Activated T-cell treated with anti-CD3 and anti-CD28 coated beads, Interleukin-2, amount 50 U/mL, for 4 hours (primary cell): ENCODE data around the gene KIAA1328. TPM values are rescaled to one million over a fixed set of nuclear protein-coding genes. Genes with fewer than 3 reads are reported as not detected.

Source experiments
- ATAC-seq, 2 donors: fragments of 200-7000 bp; cut with Tn5 transposase; one replicate each; pipeline ENCODE4 v1.10.0; 2021
- DNase-seq: peaks from one replicate; pipeline ENCODE4 v3.0.0-alpha.2; 2020
- H3K27me3 Mint-ChIP-seq: one replicate; pipeline ENCODE4 v1.8.0; 2021; ENCODE audit warnings: low read depth, mixed read lengths
- H3K36me3 Mint-ChIP-seq: one replicate; pipeline ENCODE4 v1.8.0; 2022; ENCODE audit warnings: mixed read lengths; ENCODE audit not compliant: insufficient read depth
- H3K4me1 Mint-ChIP-seq: one replicate; pipeline ENCODE4 v1.8.0; 2021; ENCODE audit warnings: low read depth, mixed read lengths
- H3K4me3 Mint-ChIP-seq: one replicate; pipeline ENCODE4 v1.8.0; 2021; ENCODE audit warnings: mild to moderate bottlenecking, moderate library complexity, mixed read lengths
- H3K9me3 Mint-ChIP-seq: one replicate; pipeline ENCODE4 v1.8.0; 2021; ENCODE audit warnings: mixed read lengths
- total RNA-seq, 3 donors: library from RNA; stranded (reverse); gene quantifications; one replicate each; pipeline ENCODE4 v1.2.1, GENCODE V29; 2021

Gene KIAA1328
- total RNA-seq, 3 donors from 2014 or later: 4.3 to 5.2 (median 4.8) TPM

- H3K4me1 Mint-ChIP-seq: no peaks in the 10 kb centered on the region
These were observed 441.2 kb downstream of the KIAA1328 start for GRCh38 chr18:37270038-37270665.

DNA sequence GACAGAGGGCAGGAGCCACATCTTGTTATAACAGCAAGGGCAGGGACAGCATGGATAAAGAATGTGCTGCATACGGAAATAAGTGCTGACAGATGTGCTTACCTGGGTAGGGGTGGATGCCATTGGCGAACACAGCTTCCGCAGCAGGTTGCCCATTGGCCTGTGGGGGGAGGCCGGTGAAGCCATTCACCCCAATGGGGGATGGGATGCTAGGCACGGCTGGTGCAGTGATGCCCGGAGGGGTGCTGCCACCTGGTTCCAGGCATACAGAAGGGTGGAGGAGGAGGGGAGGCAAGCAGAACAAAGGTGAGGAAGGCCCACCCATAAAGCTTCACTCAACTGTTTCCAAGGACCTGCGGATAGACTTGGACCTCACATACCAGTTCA, 441.7 kb downstream of the KIAA1328 start:
- H3K4me1 Mint-ChIP-seq: no peaks in the 10 kb centered on the region
- no peak for DNase-seq
- H3K9me3 Mint-ChIP-seq: peaks cover 13% of the 10 kb centered on the region
- H3K27me3 Mint-ChIP-seq: peaks cover 13% of the 10 kb centered on the region
- no peaks in the 10 kb centered on the region for H3K36me3 Mint-ChIP-seq
- no peak overlapping the region for H3K4me3 Mint-ChIP-seq
- ATAC-seq: no peak

More at GRCh38 chr18:37270038-37270665, 441.2 kb downstream of the KIAA1328 start:
- H3K36me3 Mint-ChIP-seq: no peaks in the 10 kb centered on the region
- H3K4me3 Mint-ChIP-seq: no peak overlapping the region
- H3K9me3 Mint-ChIP-seq: peaks cover 13% of the 10 kb centered on the region
- DNase-seq: no peak
- peaks cover 10% of the 10 kb centered on the region for H3K27me3 Mint-ChIP-seq
- no peak for ATAC-seq

DNA sequence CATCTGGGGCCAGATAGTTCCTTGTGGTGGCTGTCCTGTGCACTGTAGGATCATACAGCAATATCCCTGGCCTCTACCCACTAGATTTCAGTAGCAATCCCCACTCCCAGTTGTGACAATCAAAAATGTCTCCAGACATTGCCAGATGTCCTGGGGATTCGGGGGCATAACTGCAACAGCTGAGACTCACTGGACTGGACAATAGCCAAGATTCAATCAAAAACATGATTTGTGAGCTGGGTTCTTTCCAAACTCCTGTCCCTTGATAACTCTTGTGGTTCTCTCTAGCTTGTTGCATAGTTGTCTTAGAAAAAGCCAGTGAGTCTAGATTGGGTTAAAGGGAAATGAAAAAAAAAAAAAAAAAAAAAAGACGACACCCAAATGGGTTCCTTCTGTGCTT, 443.3 kb downstream of the KIAA1328 start:
- H3K9me3 Mint-ChIP-seq: peaks cover 13% of the 10 kb centered on the region
- no peaks in the 10 kb centered on the region for H3K36me3 Mint-ChIP-seq
- no peak for DNase-seq
- no peaks in the 10 kb centered on the region for H3K4me1 Mint-ChIP-seq
- no peak overlapping the region for H3K4me3 Mint-ChIP-seq
- no peak for ATAC-seq
- H3K27me3 Mint-ChIP-seq: peaks cover 24% of the 10 kb centered on the region

- DNase-seq (no peak), ATAC-seq (no peak)
- Mint-ChIP-seq H3K9me3 (peaks cover 13% of the 10 kb centered on the region), H3K27me3 (peaks cover 25% of the 10 kb centered on the region), H3K4me1 (no peaks in the 10 kb centered on the region), H3K36me3 (no peaks in the 10 kb centered on the region), H3K4me3 (no peak overlapping the region)
These were observed 443.9 kb downstream of the KIAA1328 start for GRCh38 chr18:37272841-37273240.

GRCh38 chr18:37274309-37275236, 445.6 kb downstream of the KIAA1328 start:
- no peak for DNase-seq
- no peak for ATAC-seq
- Mint-ChIP-seq H3K4me1 (no peaks in the 10 kb centered on the region), H3K4me3 (no peak overlapping the region), H3K27me3 (peaks cover 31% of the 10 kb centered on the region), H3K9me3 (peaks cover 13% of the 10 kb centered on the region), H3K36me3 (no peaks in the 10 kb centered on the region)

DNA sequence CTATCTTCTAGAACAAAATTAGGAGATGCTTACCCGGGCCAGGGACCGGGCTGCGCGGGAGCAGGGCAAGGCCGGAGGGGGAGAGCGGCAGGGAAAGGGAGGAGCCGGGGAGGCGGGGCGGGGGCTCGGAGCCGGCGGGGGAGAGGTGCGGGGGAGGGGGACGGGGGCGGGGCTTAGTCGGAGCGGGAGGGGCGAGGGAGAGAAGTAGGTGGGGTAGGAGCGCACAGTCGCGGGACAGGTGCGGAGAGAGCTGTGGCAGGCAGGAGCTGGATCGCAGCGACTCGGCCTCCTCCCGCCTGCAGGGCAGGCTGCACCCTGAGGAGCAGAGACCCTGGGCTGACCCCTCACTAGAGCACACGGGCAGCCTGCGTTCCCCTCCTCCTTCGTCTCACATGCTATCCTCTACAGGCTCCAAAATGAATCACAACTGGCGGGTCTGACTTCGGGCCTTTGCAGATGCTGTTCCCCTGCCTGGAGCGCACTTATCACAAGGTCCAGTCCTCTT, 446.4 kb downstream of the KIAA1328 start:
- Mint-ChIP-seq H3K27me3 (peaks cover 31% of the 10 kb centered on the region), H3K4me3 (no peak overlapping the region), H3K36me3 (no peaks in the 10 kb centered on the region), H3K9me3 (peaks cover 8% of the 10 kb centered on the region), H3K4me1 (no peaks in the 10 kb centered on the region)
- DNase-seq (no peak), ATAC-seq (no peak)

DNA sequence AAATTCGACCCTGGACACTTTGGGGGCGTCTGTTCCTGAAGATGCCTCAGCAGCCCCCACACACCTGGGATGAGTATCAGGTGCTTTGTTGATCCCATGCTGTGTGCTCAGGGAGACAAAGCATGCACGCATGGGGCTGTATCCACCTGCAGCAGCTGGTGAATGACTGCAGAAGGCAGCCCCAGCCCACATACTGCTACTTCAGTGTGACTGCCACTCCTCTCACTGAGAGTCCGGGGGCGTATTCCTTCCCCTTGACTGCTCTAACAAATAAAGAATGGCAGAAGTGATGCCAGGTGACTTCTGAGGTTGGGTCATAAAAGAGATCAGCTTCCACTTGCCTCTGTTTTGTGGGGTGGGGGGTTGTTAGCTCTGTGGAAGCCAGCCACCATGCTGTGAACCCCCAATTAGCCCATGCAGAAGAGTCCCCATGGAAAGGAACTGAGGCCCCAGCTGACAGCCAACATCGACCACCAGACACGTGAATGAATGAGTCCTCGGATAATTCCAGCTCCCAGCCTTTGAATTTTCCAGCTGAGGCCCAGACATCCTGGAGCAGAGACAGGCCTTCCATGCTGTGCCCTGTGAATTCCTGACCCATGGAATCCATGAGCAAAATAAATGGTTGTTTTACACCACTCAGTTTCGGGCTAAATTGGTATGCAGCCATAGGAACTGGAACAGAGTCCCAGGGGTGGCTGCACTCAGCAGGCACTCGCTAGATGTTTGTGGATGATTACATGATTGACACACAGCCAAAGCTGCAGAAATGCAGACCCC, 447.4 kb downstream of the KIAA1328 start:
- Mint-ChIP-seq H3K27me3 (peaks cover 31% of the 10 kb centered on the region), H3K4me1 (no peaks in the 10 kb centered on the region), H3K36me3 (no peaks in the 10 kb centered on the region), H3K9me3 (no peaks in the 10 kb centered on the region), H3K4me3 (no peak overlapping the region)
- DNase-seq: no peak
- ATAC-seq: no peak

DNA sequence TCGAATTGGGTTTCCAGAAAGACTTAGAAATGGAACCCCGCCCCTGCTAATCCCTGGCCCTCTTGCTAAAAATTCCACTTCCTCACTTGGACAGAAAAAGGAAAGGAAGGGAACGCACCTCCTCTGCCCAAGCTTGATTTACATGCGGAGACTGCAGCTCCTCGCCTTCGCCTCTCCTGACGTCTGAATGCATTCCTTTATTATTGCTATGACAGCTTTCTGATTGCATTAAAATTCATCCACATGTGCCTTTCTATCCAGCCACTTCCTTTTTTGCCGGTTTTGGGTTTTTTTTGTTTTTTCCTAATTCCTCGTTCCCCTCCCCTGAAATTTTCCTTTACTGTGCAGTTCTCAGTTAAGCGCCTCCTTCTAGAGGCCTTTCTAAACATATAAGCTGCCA, 448.9 kb downstream of the KIAA1328 start:
- Mint-ChIP-seq H3K4me3 (no peak overlapping the region), H3K36me3 (no peaks in the 10 kb centered on the region), H3K9me3 (no peaks in the 10 kb centered on the region), H3K27me3 (peaks cover 31% of the 10 kb centered on the region), H3K4me1 (no peaks in the 10 kb centered on the region)
- DNase-seq (no peak), ATAC-seq (no peak)

Other genes with a start within 250 kb of the KIAA1328 start
- gene TPGS2, start 125 bp upstream of the KIAA1328 start, total RNA-seq: 10 to 100 TPM; 32.3 to 39.0 (median 36.2) TPM